Measurements from ENCODE around the gene NEO1.
A peak's percentile ranks its signal among the peaks of the same experiment; 100 is the strongest.

The NEO1 gene

GRCh38 chr15:73329501-73330200 is 277.4 kb downstream of the NEO1 start:
- no peak for DNase-seq (ENCODE audit: low spot score)

DNA sequence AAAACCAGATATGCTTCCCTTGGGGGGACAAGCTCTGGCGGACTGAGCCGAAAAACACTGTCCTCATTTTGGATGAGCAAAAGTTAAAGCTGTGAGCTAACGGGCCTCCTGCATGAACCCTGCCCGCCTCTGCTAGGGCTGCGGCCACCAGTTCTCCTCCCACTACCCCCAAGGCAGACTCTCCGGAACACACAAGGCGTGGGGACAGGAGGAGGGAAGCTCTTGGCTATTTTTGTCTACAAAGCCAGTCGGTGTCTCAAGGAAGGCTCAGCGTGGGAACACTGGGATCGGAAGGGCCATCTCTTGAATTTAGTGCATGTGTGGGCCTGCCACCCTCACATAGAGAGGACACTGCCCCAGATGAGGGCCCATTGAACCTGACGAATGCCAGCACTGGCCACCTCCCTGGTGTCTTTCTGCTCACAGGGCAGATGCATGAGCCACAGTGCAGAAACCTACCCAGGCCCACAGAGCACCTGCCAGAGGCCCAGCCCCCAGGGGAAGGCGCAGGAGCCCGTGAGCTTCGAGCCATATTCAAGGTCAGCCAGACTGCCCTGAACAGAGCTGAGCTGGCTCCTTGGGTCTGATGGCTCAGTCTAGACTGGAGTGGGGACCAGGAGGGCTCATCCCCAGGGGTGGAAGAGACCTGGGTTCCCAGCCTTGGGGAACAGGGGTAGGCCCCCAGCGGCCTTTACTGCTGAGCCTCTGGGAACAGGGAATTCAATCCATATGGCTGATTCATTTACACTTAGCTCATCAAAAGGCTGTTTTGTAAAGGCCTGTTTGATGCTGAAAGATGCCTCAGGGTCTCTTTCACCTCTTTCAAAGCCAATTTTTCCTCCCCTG is 278.2 kb downstream of the NEO1 start:
- no peak for DNase-seq (ENCODE audit: low spot score)

GRCh38 chr15:73331501-73331900 is 279.2 kb downstream of the NEO1 start:
- DNase-seq (ENCODE audit: low spot score), result no peak

GRCh38 chr15:73331991-73332925 is 280.0 kb downstream of the NEO1 start:
- no peak for DNase-seq (ENCODE audit: low spot score)

GRCh38 chr15:73333001-73333400 is 280.7 kb downstream of the NEO1 start:
- no peak for DNase-seq (ENCODE audit: low spot score)

GRCh38 chr15:73334086-73334485 is 281.8 kb downstream of the NEO1 start:
- no peak for DNase-seq (ENCODE audit: low spot score)

DNA sequence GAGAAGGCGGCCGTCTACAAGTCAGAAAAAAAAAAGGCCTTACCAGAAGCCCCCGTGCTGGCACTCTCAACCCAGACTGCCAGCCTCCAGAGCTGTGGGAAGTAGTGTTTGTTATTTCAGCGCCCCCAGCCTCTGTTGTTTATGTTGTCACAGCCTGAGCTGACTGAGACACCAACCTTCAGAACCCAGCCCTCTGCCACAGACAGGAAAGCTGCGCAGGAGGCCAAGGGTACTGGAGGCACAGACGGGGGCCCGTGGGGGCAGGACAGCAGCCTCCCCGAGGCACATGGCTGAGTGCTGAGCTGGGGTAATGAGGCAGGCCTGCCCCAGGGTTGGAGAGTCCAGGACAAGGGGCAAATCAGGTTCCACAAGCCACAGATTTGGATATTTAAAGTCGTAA is 282.8 kb downstream of the NEO1 start:
- DNase-seq (ENCODE audit: low spot score), result no peak

- no peak for DNase-seq (ENCODE audit: low spot score)
Observed at GRCh38 chr15:73335471-73335870, 283.2 kb downstream of the NEO1 start.

- DNase-seq (ENCODE audit: low spot score), result no peak
Observed at GRCh38 chr15:73336756-73337155, 284.5 kb downstream of the NEO1 start.

- no peak for DNase-seq (ENCODE audit: low spot score)
Observed at GRCh38 chr15:73337187-73337586, 284.9 kb downstream of the NEO1 start.

GRCh38 chr15:73338058-73338457 is 285.8 kb downstream of the NEO1 start:
- DNase-seq (ENCODE audit: low spot score), result no peak

DNA sequence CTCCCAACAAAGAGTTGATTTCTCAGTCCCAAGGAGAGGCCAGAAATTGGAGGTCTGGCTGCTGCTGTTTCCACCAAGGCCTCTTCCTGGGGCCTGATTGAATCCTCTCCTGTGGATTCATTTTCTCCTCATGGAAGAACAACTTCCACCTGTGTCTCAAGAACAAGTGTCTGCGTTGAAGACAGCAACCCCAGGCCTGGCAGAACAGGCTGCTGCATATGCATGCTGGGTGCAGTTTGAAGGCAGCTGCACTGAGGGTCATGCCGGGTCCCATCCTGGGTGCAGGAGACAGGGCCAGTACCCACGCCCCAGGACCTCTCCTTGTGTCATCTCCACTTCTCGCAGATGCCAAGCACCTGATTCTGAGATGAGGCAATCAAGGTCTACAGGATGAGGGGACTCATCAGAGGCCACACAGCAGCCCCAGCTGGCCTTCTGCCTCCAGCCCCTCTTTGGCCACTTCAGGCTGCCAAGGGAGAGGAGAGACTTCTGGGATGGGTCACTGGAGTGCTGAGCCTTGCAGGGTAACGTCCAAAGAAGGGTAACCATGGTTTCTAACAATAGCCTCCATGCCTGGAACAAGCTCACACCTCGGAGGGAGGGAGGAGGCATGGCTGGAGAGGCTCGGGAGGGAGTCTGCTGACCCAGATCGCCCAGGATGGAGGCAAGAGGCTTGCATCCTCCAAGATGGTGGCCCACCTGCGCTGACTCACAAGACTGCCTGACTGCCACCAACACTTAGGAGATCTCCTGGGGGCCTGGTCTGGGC is 286.5 kb downstream of the NEO1 start:
- no peak for DNase-seq (ENCODE audit: low spot score)

DNA sequence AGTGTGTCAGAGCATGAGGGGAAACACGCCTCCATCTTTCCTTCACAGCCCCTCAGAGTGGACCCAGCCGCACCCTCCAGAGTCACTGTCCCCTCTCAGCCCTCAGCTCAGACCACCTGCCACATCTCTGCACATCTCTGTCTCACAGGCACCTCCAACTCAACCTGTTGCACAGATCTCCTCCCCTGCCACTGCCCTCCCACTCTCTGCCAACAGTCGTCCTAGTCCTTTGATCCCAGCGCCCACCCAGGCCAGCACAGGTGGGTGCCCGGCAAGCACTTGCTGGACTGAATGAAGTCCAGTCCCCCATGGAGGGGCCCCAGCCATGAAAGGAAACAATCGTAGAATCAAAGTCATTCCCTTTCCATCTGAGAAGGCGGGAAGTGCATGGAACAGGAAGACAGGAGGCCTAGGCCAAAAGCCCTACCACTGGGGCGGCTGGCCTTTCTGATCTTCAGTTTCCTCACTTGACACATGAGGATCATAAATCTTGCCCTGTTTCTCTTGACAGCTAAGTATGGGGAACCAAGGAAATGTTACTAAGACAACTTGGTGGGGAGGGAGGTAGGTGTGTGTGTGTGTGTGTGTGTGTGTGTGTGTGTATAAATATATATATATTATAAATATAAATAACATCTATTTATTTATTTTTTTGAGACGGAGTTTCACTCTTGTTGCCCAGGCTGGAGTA is 288.4 kb downstream of the NEO1 start:
- DNase-seq (ENCODE audit: low spot score), result no peak

GRCh38 chr15:73341886-73342600 is 289.8 kb downstream of the NEO1 start:
- DNase-seq (ENCODE audit: low spot score), result peak; percentile 24

DNA sequence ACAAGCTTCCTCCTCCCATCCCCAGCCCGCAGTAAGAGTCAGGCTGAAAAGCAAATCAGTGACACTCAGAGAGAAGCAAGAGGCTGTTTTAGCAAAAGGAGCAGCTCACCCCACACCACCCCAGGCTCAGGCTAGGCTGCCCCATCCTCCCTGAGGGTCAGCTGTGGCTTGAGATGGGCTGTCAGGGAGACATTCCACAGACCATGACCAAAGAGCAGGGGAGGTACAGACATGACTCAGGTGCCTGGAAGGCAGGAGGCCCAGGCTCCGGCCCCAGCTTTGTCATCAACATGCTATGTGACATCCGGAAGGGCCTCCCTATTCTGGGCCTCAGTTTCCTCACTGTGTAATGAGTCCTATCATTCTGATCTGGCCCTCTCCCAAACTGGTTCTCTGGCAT is 291.8 kb downstream of the NEO1 start:
- peak; percentile 86 for DNase-seq (ENCODE audit: low spot score)

- no peak for DNase-seq (ENCODE audit: low spot score)
Observed at GRCh38 chr15:73345658-73346057, 293.4 kb downstream of the NEO1 start.

- peak; percentile 69 for DNase-seq (ENCODE audit: low spot score)
Observed at GRCh38 chr15:73346735-73347312, 294.6 kb downstream of the NEO1 start.

GRCh38 chr15:73349191-73349590 is 296.9 kb downstream of the NEO1 start:
- no peak for DNase-seq (ENCODE audit: low spot score)

- DNase-seq (ENCODE audit: low spot score), result peak; percentile 28
Observed at GRCh38 chr15:73352082-73352481, 299.8 kb downstream of the NEO1 start.

- no peak for DNase-seq (ENCODE audit: low spot score)
Observed at GRCh38 chr15:73353734-73354133, 301.5 kb downstream of the NEO1 start.
